GM21576 (cell line): ENCODE data around the gene MTMR2.
"Not testable (repeated sequence)": the region's sequence is repeated elsewhere in the genome, so short reads cannot be mapped to it uniquely, and the experiment has no call there.

Experiments
- ATAC-seq: cut with Tn5 transposase; IDR thresholded peaks from one replicate; pipeline ENCODE4 v1.9.1; 2021; ENCODE audit warnings: mild to moderate bottlenecking, moderate library complexity; ENCODE audit not compliant: unreplicated experiment

Gene MTMR2

DNA sequence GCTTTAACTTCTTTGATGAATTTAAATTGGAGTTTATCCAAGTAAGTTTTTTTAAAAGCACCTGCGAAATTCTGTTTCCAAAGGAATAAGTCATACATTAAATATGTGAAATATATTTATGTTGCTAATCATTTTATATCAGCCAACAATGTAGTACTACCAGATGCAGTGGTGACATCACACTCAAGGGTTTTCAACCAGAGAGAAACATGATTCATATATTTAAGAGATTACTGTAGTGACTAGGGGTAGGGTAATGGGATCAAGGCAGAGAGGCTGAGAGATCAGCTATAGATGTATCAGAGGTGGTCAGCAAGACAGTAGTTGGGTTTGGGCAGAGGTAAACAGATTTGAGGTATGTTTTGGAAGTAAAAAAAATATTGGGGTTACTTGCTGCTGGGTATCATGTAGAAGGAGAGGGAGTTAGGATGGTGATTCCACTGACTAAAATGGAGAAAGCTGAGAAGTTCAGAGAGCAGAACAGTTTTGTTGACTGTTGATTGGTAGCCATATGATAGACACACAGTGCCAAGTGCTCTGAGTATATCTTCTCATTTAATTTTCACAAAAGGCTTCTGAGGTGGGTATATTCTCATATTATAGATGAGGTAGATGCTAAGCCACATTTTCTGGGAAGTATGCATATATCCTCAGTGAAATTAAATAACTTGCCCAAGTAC, 94.2 kb downstream of the MTMR2 start:
- ATAC-seq: no peak

DNA sequence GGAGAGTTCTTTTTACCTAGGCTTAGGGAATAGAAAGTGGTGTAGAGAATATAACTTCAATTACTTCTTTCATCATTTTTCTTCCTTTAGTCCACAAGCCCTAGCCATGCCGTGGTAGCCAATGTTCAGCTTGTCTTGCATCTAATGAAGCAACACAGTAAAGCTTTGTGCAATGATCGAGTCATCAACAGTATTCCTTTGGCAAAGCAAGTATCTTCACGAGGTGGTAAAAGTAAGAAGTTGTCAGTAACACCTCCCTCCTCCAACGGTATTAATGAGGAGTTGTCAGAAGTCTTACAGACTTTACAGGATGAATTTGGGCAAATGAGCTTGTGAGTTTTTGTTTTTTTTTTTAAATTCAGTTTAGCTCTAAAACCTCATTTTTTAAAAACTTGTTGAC, 96.2 kb downstream of the MTMR2 start:
- no peak for ATAC-seq

GRCh38 chr11:95821640-95822039, 102.3 kb downstream of the MTMR2 start:
- no peak for ATAC-seq

DNA sequence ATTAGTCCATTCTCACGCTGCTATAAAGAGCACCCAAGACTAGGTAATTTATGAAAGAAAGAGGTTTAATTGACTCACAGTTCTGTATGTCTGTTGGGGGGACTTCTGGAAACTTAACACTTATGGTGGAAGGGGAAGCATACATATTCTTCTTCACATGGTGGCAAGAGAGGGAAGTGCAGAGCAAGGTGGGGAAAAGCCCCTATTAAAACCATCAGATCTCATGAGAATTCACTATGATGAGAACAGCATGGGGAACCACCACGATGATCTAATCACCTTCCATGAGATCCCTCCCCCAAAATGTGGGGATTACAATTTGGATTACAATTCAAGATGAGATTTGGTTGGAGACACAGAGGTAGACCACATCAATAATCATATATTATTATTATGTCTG, 107.9 kb downstream of the MTMR2 start:
- no peak for ATAC-seq

GRCh38 chr11:95811052-95811451, 112.9 kb downstream of the MTMR2 start:
- not testable (repeated sequence) for ATAC-seq

- not testable (repeated sequence) for ATAC-seq
Measured at GRCh38 chr11:95806464-95806863, 117.4 kb downstream of the MTMR2 start.

GRCh38 chr11:95805869-95806268, 118.0 kb downstream of the MTMR2 start:
- no peak for ATAC-seq

GRCh38 chr11:95803973-95804372, 119.9 kb downstream of the MTMR2 start:
- no peak for ATAC-seq

DNA sequence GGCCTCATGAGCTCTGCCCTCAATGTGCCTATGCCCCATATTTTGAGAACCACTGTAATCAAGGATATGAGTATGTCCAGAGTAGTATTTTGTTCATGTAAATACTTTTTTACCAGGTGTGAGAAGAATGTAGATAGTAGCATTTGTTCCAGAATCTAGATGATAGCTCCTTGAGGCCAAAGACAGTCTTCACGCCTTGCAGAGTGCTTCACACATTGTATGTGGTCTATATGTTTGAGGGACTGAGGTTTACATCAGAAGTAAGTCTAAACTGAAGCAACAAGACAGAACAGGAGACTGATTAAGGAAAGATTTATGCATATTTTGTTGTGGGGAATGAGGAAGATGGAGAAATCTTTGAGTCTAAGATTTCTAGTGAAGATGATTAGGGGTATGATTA, 121.1 kb downstream of the MTMR2 start:
- no peak for ATAC-seq

- no peak for ATAC-seq
Measured at GRCh38 chr11:95800438-95800837, 123.5 kb downstream of the MTMR2 start.

GRCh38 chr11:95799546-95799945, 124.4 kb downstream of the MTMR2 start:
- ATAC-seq: no peak

DNA sequence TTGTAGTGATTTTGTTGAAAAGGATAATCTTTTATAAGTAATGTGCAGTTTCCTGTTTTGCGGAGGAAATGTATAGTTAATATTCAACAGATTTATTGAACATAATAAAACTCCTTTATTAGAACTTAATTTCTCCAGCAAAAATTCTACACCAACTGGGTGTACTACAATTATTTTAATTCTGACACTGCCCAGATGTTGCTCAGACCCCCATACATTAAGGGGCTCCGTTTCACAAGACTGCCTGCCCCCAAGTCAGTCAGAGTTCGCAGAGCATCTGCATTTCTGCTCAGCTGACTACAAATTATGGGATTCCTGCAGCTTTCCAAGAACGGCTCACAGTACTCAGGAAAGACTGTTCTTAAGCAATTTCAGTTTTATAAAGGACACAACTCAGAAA, 127.4 kb downstream of the MTMR2 start:
- ATAC-seq: no peak

DNA sequence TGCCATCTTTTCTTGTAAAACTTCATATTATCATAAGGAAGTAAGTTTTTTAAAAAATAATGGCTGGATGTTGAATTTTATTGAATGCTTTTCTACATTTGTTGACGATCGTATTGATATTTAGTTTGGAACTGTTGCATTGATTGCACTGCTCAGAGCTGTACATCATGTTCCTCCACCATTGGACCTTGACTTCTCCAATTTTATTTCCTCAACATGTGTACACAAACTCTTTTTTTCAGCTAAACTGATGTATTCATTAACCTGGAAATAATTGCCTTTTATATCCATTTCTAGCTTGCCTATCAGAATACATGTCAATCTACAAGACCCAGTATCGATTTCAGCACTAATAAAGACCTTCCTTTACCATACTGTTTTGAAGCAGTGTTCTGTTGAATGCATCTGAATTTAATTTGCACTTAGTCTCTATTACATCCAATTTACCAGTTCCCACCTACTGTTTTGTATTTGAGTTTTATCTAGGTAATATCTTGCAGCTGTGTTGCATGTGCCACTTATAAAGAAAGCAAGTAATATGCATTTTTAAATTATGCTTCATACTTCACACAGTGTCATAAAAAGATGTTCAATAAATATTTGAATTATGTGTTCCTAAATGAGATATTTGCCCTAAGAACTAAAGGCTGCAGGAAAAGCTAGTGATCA, 128.1 kb downstream of the MTMR2 start:
- ATAC-seq: no peak

DNA sequence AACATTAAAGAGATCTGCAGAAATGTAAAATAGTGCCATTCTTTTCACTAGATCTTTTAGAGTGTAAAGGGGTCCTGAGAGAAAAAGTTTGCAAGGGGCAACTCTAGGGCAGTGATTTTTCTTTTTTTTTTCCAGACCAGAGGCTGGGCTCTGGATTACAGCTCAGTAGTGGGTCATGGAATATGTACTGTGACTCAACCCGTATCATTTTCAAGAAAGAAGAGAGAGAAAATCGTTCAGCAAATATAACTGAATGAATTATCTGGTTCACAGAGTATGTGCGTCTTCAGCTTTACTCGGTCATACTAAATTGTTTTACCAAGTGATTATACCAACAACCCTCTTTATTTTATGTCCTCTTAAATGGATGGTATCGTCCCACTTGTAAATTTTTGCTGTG, 129.8 kb downstream of the MTMR2 start:
- ATAC-seq: no peak

DNA sequence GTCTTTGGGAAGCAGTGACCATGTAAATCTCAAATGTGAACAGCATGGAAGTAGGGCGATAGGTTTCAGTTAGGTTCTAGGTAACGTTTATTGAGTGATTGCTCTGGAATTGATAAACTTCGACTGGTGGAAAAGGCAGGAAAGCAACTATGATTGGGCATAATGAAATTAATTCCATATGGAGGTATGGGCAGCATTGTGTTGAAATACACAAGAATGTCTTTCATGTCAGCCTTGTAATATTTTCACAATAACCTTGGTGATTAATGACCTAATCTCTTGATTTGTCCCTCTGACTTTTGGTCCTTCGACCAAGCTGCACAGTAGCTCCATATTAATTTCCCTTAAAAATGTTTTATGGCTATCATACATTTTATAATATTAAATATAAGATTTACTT, 130.8 kb downstream of the MTMR2 start:
- ATAC-seq: no peak

DNA sequence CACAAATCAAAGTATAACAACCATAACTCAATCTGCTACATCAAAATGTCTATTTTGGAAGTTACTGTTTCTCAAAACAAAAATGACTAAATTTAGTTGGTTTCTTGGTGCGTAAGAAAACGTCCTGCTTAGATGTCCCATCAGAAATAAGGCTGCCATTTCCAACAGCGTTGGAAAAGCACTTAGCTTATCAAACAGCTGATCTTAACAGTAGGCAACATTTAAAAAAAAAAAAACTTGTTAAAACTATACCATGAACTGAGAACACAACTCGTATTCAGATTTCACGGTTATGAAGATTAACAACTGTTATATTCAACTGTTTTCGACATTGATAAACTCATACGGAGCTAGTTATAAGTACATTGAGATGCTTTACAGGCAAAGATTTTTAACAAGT, 131.2 kb downstream of the MTMR2 start:
- ATAC-seq: no peak

GRCh38 chr11:95792200-95792599, 131.7 kb downstream of the MTMR2 start:
- no peak for ATAC-seq

DNA sequence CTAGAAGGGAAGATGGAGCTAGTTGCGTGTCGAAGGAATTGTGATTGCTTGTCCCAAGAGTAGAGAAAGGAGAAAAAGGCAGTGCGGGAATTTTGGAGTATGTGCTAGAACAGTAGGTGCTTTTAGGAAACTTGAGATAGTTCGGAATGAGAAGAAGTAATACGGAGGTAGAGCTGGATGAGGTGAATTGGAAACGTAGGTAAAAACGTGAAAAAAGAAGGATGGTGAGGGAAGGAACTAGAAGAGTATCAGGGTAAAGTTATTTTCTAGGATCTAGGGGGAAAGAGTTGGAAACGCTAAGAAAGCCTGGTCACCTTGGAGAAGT, 132.2 kb downstream of the MTMR2 start:
- ATAC-seq: no peak

- ATAC-seq: no peak
Measured at GRCh38 chr11:95790933-95791708, 132.8 kb downstream of the MTMR2 start.

- ATAC-seq: peak; percentile 68
Measured at GRCh38 chr11:95790123-95790932, 133.6 kb downstream of the MTMR2 start, which contains the start of gene CEP57. Gene CEP57 (plus strand): TSS chr11:95790498. CDS start chr11:95790699, 201 bp downstream.

GRCh38 chr11:95789506-95790122, 134.3 kb downstream of the MTMR2 start, which contains the start of gene FAM76B:
Gene FAM76B (minus strand): TSS chr11:95789782. CDS start chr11:95789478, 304 bp downstream.
- ATAC-seq: peak; percentile 69
